Left cardiac atrium (tissue), 4 donors: ENCODE results near the gene DAPK1. TPM values are rescaled to one million over a fixed set of nuclear protein-coding genes. Genes with fewer than 3 reads are reported as not detected.

Experiments
- ATAC-seq, 2 donors: fragments of 200-7000 bp; cut with Tn5 transposase; one replicate each; pipeline ENCODE4 v1.9.1; 2020; ENCODE audit warnings: mild to moderate bottlenecking in 2 of 2, moderate library complexity in 2 of 2
- DNase-seq: peaks from one replicate; pipeline ENCODE4 v3.0.0-alpha.2; 2020
- intact Hi-C, 2 donors: fragments of 100-400 bp; cut with DNase I; formaldehyde crosslinking; loops; one replicate each; pipeline versions ENCODE4 v1.14.1 to v1.15.1; 2022 to 2023
- long read RNA-seq: library from polyadenylated mRNA; unstranded; transcript quantifications from one replicate; pipeline ENCODE4 v2.0.0, GENCODE V29; 2021
- total RNA-seq, 2 donors: library from RNA; stranded (reverse); fragmentation: NEBNext Ultra II Directional; extraction: Animal tissue kit (Norgen Biotek cat#: 25700); gene quantifications; one replicate each; pipeline ENCODE4 v1.2.1, GENCODE V29; 2021
- donor health status: DM: no; HTN: yes; CAD: no.
- donor health status: DM: no; HTN: yes; CAD: no; lungs with severe emphysema.
- donor health status: DM: yes; HTN: yes; CAD: no.
- donor health status: Dilated cardiomyopathy.

DAPK1 gene
- 10 to 100 TPM; 19.9 to 21.7 TPM for total RNA-seq
- long read RNA-seq, partial matches to known transcripts, result 3 of 6 reads
- long read RNA-seq, other reads (novel, unspliced or antisense), result 2 of 6 reads

DNA sequence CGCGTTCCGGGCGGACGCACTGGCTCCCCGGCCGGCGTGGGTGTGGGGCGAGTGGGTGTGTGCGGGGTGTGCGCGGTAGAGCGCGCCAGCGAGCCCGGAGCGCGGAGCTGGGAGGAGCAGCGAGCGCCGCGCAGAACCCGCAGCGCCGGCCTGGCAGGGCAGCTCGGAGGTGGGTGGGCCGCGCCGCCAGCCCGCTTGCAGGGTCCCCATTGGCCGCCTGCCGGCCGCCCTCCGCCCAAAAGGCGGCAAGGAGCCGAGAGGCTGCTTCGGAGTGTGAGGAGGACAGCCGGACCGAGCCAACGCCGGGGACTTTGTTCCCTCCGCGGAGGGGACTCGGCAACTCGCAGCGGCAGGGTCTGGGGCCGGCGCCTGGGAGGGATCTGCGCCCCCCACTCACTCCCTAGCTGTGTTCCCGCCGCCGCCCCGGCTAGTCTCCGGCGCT, at the start of gene DAPK1:
DAPK1 (plus strand) TSS at position 264 of the 442 bp plus-strand sequence. CDS start 1,211 bp downstream, outside the sequence.
- DNase-seq (peak; percentile 67), ATAC-seq (peak; percentile 86 to 93)
- intact Hi-C loops, result loop anchor here in 1 of 2 donors (5.0 kb wide), 1 partner anchor 145 kb away; no protein-coding TSS in a partner anchor

- DNase-seq (no peak), ATAC-seq (no peak)
- intact Hi-C loops, result no loop called here
Measured at GRCh38 chr9:87451149-87451548, 46.5 kb upstream of the DAPK1 start.

DNA sequence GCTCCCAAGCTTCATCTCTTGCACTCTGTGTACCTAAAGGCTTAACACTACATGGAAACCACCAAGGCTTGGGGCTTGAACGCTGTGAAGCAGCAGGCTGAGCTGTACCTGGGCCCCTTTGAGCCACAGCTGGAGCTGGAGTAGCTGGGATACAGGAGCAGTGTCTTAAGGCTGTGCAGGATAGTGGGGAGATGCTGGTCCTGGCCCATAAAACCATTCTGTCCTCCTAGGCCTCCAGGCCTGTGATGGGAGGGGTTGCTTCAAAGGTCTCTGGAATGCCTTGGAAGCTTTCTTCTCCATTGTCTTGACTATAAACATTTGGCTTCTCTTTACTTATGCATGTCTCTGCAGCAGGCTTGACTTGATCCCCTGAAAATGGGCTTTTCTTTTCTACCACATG, 42.3 kb upstream of the DAPK1 start:
- intact Hi-C loops, result no loop called here
- DNase-seq, result no peak
- ATAC-seq, result no peak

DNA sequence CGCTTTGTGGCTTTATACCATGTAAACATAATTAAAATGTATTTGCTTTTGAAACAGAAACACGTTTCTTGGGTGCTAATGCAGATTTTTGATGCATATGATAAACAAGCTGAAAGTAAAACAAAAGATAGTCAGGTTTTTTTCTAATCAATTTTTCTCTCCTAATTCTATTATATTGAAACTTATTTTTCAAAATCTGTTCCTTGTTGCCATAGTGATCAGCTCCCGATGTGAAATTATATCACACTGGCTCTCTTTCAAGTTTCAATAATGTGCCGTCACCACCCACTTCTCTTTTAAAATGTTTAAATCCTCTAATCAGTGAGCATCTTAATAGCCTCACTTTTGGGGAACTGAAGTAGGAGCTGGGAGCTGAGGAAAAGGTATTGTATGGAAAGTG, 36.4 kb upstream of the DAPK1 start:
- intact Hi-C loops, result no loop called here
- DNase-seq (no peak), ATAC-seq (no peak)

DNA sequence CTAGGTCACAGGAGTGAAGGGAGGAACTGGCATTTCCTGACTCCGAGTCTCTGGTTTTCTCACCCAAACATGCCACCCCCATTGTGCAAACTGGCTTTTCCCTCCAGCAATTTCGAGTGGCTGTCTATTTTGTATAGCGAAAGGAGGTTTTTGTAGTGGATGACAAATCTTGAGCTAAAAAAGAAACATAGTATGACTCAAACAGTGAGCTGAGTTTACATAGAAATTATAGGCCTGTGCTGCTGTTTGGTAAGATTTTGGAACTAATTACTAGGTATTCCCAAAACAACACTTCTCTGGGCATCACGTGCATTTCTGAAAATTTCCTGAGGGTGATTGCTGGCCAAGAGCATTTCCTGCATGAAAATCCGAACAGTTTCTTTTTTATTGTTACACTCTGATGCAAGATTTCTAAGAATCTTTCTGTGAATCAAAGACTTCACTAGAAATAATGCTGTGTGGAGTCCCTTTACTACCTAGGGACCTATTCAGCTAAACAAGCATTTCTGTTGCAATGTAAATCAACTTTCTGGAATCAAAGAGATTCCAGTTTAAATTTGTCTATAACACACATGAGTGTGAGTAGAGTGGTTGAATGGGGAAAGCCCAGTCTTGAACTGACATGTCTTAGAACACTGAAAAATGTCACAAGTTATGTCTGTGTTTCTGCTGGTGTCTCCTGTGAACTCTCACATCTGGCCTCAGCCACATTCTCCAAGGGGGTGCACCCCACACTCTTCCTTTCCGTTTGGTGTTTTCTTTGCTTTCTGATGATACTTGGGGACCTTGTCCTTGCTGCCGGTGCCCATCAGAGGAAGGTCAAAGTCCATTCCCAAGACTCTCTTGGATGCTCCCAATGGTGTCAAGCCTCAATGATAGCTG, 33.3 kb upstream of the DAPK1 start:
- no peak for DNase-seq
- ATAC-seq, result peak in 1 of 2 donors; percentile 47
- intact Hi-C loops, result no loop called here

DNA sequence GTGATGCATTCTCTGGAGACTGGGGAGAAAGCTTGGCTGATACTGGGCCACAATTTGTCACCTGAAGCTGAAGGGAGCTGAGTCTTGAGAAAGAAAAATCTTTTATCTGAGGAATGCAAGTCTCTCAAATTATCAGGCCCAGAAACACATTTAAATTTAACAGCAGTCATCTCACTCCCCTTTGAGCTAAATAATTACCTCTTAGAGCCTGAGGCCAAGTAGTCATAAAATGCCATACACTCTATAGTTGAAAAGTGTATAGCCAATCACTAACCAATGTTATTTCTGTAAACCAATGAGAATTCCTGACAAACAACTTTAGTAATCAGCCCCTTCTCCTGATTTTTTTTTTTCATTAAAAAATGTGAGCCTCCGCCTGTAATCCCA, 32.7 kb upstream of the DAPK1 start:
- intact Hi-C loops, result no loop called here
- DNase-seq (no peak), ATAC-seq (no peak)

DNA sequence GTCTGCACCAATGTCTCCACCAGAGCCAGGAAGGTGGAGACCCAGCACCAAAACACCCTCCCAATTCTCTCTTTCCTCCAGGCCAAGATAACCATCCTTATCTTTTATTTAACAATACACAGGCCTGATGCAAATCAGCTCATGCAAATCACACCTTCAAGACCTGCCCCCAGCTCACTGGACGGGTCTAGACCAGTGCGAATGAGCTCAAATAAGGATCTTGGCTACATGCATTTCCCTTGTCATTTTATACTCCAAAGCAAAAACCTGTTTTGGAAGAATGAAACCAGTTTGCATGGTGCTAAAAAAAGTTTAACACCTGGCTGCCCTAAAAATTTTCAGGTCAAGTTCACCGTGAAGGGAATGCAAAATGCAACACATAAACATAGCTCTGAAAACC, 31.9 kb upstream of the DAPK1 start:
- DNase-seq (no peak), ATAC-seq (no peak)
- intact Hi-C loops, result no loop called here

DNA sequence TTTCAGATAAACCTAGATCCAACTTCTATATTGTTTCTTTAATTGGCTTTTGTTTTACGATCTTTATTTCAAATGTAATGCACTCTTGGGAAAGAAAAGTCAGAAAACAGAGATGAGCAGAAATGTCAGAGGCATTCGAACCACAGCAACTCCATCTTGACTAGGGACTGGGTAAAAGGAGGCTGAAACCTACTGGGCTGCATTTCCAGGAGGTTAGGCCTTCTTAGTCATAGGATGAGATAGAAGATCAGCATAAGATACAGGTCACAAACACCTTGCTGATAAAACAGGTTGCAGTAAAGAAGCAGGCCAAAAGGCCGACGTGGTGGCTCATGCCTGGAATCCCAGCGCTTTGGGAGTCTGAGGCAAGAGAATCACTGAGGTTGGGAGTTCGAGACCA, 30.5 kb upstream of the DAPK1 start:
- intact Hi-C loops, result no loop called here
- DNase-seq, result no peak
- ATAC-seq, result no peak

DNA sequence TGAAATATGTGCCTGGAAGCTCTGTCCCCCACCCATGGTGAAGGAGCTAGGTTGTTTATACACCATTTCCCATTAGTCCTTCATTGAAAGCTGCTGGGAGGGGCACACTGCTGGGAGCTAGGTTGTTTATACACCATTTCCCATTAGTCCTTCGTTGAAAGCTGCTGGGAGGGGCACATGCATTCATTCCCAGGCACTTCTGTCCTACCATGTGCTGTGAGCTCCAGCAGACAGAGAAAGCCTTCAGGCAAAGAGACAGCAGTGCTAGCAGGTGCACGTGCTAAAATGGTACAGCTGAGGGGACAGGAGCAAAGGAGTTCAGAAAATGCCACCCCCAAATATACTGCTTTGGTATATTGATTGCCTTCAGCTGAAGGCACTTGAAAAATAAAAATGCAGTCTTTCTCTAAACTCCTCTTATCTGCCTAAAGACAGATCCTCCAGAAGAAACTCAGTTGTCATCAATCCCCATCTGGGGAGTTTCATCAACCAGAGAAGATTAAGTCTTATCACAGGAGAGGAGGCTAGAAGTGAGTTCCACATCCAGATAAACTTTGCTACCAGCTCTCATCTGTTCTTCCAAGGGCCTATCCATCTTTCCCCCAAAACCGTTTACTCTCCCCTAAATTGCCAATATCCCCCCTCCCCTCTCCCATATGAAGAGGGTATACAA, 27.7 kb upstream of the DAPK1 start:
- ATAC-seq (no peak), DNase-seq (no peak)
- intact Hi-C loops, result no loop called here

DNA sequence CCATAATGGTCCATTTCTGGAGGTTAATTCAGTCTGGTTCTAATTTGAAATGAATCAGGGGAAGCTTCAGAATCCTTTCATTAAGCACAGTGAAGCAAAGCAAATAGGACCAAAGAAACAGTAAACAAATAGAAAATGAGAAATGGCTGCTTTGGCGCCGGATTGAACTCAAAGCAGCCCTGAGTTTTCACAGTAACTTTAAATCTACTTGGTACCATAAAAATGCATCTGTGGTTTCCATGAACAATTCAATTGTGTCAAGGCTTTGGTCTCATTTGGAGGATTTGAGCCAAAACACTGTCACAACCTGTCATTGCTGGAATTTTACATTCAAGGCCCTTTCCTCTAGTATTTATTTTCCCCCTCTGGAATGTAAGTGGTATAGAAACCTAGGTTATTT, 25.9 kb upstream of the DAPK1 start:
- no peak for ATAC-seq
- intact Hi-C loops, result no loop called here

GRCh38 chr9:87475463-87475862, 22.2 kb upstream of the DAPK1 start:
- intact Hi-C loops, result no loop called here
- no peak for ATAC-seq
- no peak for DNase-seq

More for the DNA sequence above, 25.9 kb upstream of the DAPK1 start:
- DNase-seq, result no peak

GRCh38 chr9:87478226-87478992, 19.3 kb upstream of the DAPK1 start:
- DNase-seq (no peak), ATAC-seq (no peak)
- intact Hi-C loops, result no loop called here

- intact Hi-C loops, result no loop called here
- DNase-seq (peak; percentile 29), ATAC-seq (peak; percentile 34 to 79)
Measured at GRCh38 chr9:87479801-87480201, 17.9 kb upstream of the DAPK1 start.

- ATAC-seq (peak in 1 of 2 donors; percentile 61), DNase-seq (no peak)
- intact Hi-C loops, result no loop called here
Measured at GRCh38 chr9:87481890-87482855, 15.5 kb upstream of the DAPK1 start.

- intact Hi-C loops, result no loop called here
- ATAC-seq (no peak), DNase-seq (no peak)
Measured at GRCh38 chr9:87490225-87490624, 7.4 kb upstream of the DAPK1 start.

DNA sequence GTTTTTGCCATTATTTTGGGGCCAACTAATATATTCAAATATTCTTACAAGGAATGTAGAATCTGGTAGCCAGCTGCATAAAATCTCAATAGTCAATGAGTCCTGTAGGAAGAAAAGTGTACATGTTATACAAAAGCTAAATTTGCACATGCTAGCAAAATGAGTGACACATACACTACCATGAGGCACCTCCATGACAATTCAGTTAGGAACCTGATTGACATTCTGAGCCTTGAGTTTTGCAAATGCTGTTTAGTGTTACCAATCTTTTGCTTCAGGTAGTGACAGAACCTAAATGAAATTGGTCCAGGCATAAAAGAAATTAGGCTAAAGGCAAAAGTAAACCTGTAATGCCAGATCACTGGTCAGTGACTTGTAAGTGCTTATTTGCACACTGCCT, 6.8 kb upstream of the DAPK1 start:
- DNase-seq (no peak), ATAC-seq (no peak)
- intact Hi-C loops, result no loop called here

DNA sequence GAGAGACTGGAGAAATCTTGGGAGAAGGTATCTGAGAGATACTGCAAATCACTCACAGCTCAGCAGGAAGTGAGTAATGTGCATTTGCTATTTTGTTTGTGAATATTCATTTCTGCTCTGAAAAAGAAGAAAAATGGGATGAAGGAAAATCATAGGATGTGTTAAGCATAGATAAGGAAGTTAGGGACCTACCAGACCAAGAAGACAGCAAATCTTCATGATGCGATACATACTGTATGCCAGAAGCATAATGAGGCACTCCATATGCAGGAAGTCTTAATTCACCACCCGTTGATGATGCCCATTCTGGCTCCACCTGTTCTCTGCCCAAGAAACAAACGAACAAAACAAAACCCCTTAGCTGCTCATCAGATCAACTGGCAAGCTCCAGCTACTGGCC, 6.1 kb upstream of the DAPK1 start:
- intact Hi-C loops, result no loop called here
- no peak for DNase-seq
- ATAC-seq, result no peak

GRCh38 chr9:87492642-87493041, 5.0 kb upstream of the DAPK1 start:
- intact Hi-C loops, result no loop called here
- ATAC-seq, result no peak

More at GRCh38 chr9:87492642-87493041, 5.0 kb upstream of the DAPK1 start:
- no peak for DNase-seq
